DND-41 (cell line): ENCODE measurements around the gene RNF152.

Experiments
- CTCF ChIP-seq: IDR thresholded peaks from 2 replicates; pipeline ENCODE4 v1.5.1; 2012; ENCODE audit warnings: borderline replicate concordance, low read length, moderate library complexity, mild to moderate bottlenecking; ENCODE audit not compliant: poor library complexity, severe bottlenecking; ENCODE audit errors: extremely low read depth
- EZH2 ChIP-seq: IDR thresholded peaks from 3 replicates; pipeline ENCODE4 v1.6.1; 2012; ENCODE audit warnings: borderline replicate concordance, low read depth, mild to moderate bottlenecking, moderate library complexity, low read length, inconsistent platforms; ENCODE audit not compliant: severe bottlenecking

GRCh38 chr18:61922435-61922834 lies 29.6 kb upstream of the RNF152 start:
- no peak for TF ChIP-seq CTCF
- TF ChIP-seq EZH2 = no peak
